AG09309 (cell line): ENCODE measurements around the gene DLGAP3.

Experiments
- DNase-seq: peaks from one replicate; pipeline ENCODE4 v3.0.0-alpha.2; 2010; ENCODE audit warnings: low read depth
- H3K4me3 ChIP-seq: 2 replicates; pipeline ENCODE4 v1.5.1; 2011; ENCODE audit warnings: mild to moderate bottlenecking, low read depth, low read length, moderate library complexity; ENCODE audit not compliant: control insufficient read depth
- CTCF ChIP-seq: IDR thresholded peaks from 2 replicates; pipeline ENCODE4 v1.5.1; 2011; ENCODE audit warnings: mild to moderate bottlenecking, low read depth, low read length, inconsistent platforms; ENCODE audit not compliant: insufficient read depth, control insufficient read depth; ENCODE audit errors: missing control alignments

DLGAP3 gene

GRCh38 chr1:34833711-34834110 lies 95.7 kb downstream of the DLGAP3 start:
- H3K4me3 ChIP-seq, result no peak overlapping the region
- DNase-seq, result no peak
- no peak for TF ChIP-seq CTCF

DNA sequence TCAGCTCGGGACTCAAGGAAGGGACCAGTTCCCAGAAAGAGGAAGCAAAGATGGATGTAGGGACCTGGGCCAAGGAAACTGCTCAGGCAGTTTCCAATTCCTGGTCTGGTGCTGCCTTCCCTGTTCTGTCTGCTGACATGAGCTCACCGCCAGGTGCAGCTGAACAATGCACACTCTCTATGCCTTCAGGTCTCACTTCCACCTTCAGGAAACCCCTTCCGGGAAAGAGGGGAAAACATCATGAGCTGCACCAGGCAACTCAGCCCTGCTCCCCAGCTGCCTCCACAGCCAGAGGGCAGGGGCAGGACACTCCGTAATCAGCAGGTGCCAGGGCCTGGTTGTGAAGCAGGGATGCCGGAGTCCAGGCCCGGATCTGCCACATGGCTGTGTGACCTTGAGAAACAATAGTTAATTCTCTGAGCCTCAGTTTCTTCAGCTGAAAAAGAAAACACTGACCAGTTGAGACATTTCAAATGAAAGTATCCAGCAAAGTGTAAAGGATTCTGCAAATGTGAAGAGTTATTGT lies 97.7 kb downstream of the DLGAP3 start:
- TF ChIP-seq CTCF, result no peak
- DNase-seq, result no peak
- no peak overlapping the region for H3K4me3 ChIP-seq

DNA sequence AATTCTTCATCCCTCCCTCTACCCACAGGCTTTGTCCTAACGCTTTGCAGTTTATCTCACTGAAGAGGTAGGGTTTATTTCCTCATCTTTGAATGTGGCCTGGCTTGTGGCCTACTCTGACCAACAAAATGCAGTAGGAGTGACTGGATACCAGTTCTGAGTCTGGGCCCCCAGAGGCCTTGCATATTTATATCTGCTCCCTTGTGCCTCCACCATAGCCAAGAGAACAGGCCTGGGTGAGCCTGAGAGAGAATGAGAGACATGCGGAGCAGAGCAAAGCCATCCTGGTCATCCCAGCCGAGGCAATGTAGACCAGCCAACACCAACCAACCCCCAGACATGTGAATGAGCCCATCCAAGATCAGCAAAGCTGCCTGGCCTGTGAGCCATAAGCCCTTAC lies 100.2 kb downstream of the DLGAP3 start:
- no peak overlapping the region for H3K4me3 ChIP-seq
- TF ChIP-seq CTCF, result no peak
- peak; percentile 10 for DNase-seq

DNA sequence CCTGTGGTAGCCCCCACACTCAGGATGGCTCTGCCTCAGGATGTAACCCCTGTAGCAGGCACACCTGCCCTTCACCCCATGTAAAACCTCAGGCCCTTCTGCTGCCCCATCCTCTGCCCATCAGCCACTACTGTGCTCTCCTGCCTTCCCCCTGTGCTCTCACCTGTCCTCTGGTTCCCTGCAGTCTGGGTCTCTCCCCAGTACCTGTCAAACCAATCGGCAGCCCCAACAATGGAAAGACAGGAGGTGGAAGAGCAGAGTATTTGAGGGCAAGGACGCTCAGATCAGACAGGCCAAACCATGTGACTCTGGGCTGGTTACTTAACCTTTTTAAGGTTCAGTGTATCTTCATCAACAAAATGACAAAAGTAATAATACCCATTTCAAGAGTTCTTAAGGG lies 100.8 kb downstream of the DLGAP3 start:
- no peak overlapping the region for H3K4me3 ChIP-seq
- no peak for TF ChIP-seq CTCF
- no peak for DNase-seq

DNA sequence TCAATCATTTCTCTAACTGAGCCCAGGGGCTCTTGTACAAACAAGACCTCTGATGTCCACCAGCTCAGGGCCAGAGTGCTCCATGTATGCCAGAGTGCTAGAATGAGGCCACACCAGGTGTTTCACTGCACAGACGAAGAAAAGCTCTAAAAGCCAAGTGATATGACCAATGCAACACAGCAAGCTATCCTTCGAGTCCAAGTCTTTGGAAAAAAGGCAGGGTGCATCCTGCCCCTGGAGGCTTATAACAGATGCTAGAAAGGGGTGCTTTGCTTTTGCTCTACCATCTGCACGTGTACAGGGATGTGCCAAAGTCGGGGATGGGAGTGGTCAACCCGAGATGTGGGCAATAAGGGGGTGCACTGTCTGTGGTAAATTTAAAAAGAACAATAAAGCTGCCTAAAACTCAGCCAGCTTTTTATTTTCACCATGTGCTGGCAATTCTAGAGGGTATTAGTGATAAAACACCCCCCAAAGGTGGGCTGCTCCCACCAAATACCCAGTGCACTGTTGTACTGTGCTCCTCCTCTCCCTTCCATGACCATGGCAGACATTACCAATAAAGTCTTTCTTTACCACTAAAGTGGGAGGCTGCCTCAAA lies 102.0 kb downstream of the DLGAP3 start:
- DNase-seq, result no peak
- H3K4me3 ChIP-seq, result no peak overlapping the region
- no peak for TF ChIP-seq CTCF

DNA sequence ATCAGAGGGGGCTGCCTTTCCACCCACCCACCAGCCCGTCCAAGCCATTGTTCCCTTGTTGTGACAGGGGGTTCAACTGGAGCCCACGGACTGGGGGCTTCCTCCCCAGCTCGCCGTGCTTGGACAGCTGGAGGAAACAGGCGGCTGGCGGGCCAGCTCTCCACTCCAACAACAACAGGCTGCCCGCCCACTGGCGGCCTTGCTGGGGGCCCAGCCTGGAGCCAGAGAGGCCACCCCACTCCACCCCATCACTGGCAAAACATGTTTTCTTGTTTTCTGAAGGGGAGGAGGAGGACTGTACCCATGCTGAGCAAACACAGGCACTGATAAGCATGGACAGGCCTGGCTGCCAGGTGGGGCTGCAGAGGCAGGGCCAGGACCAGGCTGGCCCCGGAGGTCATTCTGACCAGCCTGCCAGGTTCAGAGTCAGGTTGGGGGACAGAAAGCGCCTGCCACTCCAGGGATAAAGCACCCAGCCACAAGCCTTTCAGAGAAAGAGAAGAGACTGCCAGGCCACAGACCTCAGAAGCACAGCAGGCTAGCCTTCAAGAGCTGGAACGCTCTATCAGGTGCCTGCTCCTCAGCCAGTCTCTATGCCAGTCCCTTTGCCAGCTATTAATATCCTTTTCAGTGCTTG lies 103.9 kb downstream of the DLGAP3 start:
- no peak for TF ChIP-seq CTCF
- H3K4me3 ChIP-seq, result no peak overlapping the region
- DNase-seq, result no peak
